ENCODE results near the gene RNF26.

Gene RNF26

GRCh38 chr11:119345685-119346084 lies 11.4 kb downstream of the RNF26 start:
- Histone ChIP-seq H3K9me3 (ENCODE audit: control insufficient read depth, insufficient read depth, low read depth, low read length) (no peaks in the 10 kb centered on the region), H3K27ac (ENCODE audit: low read depth, low read length) (no peak overlapping the region), H3K36me3 (ENCODE audit: control insufficient read depth, insufficient read depth, low read length) (no peaks in the 10 kb centered on the region), H3K9ac (ENCODE audit: low read length) (no peak overlapping the region), H3K27me3 (ENCODE audit: control insufficient read depth, insufficient read depth, low read length) (peaks cover 71% of the 10 kb centered on the region), H3K4me1 (ENCODE audit: control insufficient read depth, insufficient read depth, low read length) (peaks cover 8% of the 10 kb centered on the region; the same call in 1 of the 2 replicates), H3K4me3 (ENCODE audit: low read depth, low read length) (no peak overlapping the region)

GRCh38 chr11:119346605-119347004 lies 12.3 kb downstream of the RNF26 start, which contains the start of gene MFRP:
TSS of gene MFRP (minus strand) at chr11:119346705. CDS start at chr11:119346513, 192 bp downstream.
- peaks cover 61% of the 10 kb centered on the region for H3K27me3 ChIP-seq (ENCODE audit: control insufficient read depth, insufficient read depth, low read length)

GRCh38 chr11:119347242-119347641 lies 12.9 kb downstream of the RNF26 start:
- Histone ChIP-seq H3K9ac (ENCODE audit: low read length) (no peak overlapping the region), H3K27me3 (ENCODE audit: control insufficient read depth, insufficient read depth, low read length) (peaks cover 55% of the 10 kb centered on the region), H3K36me3 (ENCODE audit: control insufficient read depth, insufficient read depth, low read length) (no peaks in the 10 kb centered on the region), H3K4me1 (ENCODE audit: control insufficient read depth, insufficient read depth, low read length) (no peaks in the 10 kb centered on the region), H3K27ac (ENCODE audit: low read depth, low read length) (no peak overlapping the region), H3K4me3 (ENCODE audit: low read depth, low read length) (no peak overlapping the region), H3K9me3 (ENCODE audit: control insufficient read depth, insufficient read depth, low read depth, low read length) (no peaks in the 10 kb centered on the region)

More at GRCh38 chr11:119346605-119347004, 12.3 kb downstream of the RNF26 start, which contains the start of gene MFRP:
- H3K4me1 ChIP-seq (ENCODE audit: control insufficient read depth, insufficient read depth, low read length): no peaks in the 10 kb centered on the region
- H3K9me3 ChIP-seq (ENCODE audit: control insufficient read depth, insufficient read depth, low read depth, low read length): no peaks in the 10 kb centered on the region
- no peak within 1 kb of the TSS for H3K4me3 ChIP-seq (ENCODE audit: low read depth, low read length)
- no peak within 1 kb of the TSS for H3K9ac ChIP-seq (ENCODE audit: low read length)
- H3K27ac ChIP-seq (ENCODE audit: low read depth, low read length): no peak within 1 kb of the TSS
- H3K36me3 ChIP-seq (ENCODE audit: control insufficient read depth, insufficient read depth, low read length): no peaks in the 10 kb centered on the region

- H3K9ac ChIP-seq (ENCODE audit: low read length): no peak overlapping the region
- no peaks in the 10 kb centered on the region for H3K36me3 ChIP-seq (ENCODE audit: control insufficient read depth, insufficient read depth, low read length)
- H3K4me3 ChIP-seq (ENCODE audit: low read depth, low read length): no peak overlapping the region
- no peak overlapping the region for H3K27ac ChIP-seq (ENCODE audit: low read depth, low read length)
- no peaks in the 10 kb centered on the region for H3K9me3 ChIP-seq (ENCODE audit: control insufficient read depth, insufficient read depth, low read depth, low read length)
- H3K4me1 ChIP-seq (ENCODE audit: control insufficient read depth, insufficient read depth, low read length): peaks cover 4% of the 10 kb centered on the region; the same call in 1 of the 2 replicates
- peaks cover 47% of the 10 kb centered on the region for H3K27me3 ChIP-seq (ENCODE audit: control insufficient read depth, insufficient read depth, low read length)
Measured at GRCh38 chr11:119347940-119348605, 13.7 kb downstream of the RNF26 start.

GRCh38 chr11:119350302-119350701 lies 16.0 kb downstream of the RNF26 start:
- Histone ChIP-seq H3K36me3 (ENCODE audit: control insufficient read depth, insufficient read depth, low read length) (no peaks in the 10 kb centered on the region), H3K27me3 (ENCODE audit: control insufficient read depth, insufficient read depth, low read length) (peaks cover 35% of the 10 kb centered on the region), H3K27ac (ENCODE audit: low read depth, low read length) (no peak overlapping the region), H3K9ac (ENCODE audit: low read length) (no peak overlapping the region), H3K4me3 (ENCODE audit: low read depth, low read length) (no peak overlapping the region), H3K4me1 (ENCODE audit: control insufficient read depth, insufficient read depth, low read length) (peaks cover 4% of the 10 kb centered on the region; the same call in 1 of the 2 replicates), H3K9me3 (ENCODE audit: control insufficient read depth, insufficient read depth, low read depth, low read length) (no peaks in the 10 kb centered on the region)

GRCh38 chr11:119351232-119351631 lies 16.9 kb downstream of the RNF26 start:
- H3K4me3 ChIP-seq (ENCODE audit: low read depth, low read length): no peak overlapping the region
- H3K27ac ChIP-seq (ENCODE audit: low read depth, low read length): no peak overlapping the region
- peaks cover 34% of the 10 kb centered on the region for H3K27me3 ChIP-seq (ENCODE audit: control insufficient read depth, insufficient read depth, low read length)
- H3K9me3 ChIP-seq (ENCODE audit: control insufficient read depth, insufficient read depth, low read depth, low read length): no peaks in the 10 kb centered on the region
- no peaks in the 10 kb centered on the region for H3K36me3 ChIP-seq (ENCODE audit: control insufficient read depth, insufficient read depth, low read length)
- peaks cover 4% of the 10 kb centered on the region; the same call in 1 of the 2 replicates for H3K4me1 ChIP-seq (ENCODE audit: control insufficient read depth, insufficient read depth, low read length)
- H3K9ac ChIP-seq (ENCODE audit: low read length): no peak overlapping the region

GRCh38 chr11:119352857-119353260 lies 18.5 kb downstream of the RNF26 start:
- Histone ChIP-seq H3K4me1 (ENCODE audit: control insufficient read depth, insufficient read depth, low read length) (peaks cover 4% of the 10 kb centered on the region; the same call in 1 of the 2 replicates), H3K9me3 (ENCODE audit: control insufficient read depth, insufficient read depth, low read depth, low read length) (no peaks in the 10 kb centered on the region), H3K4me3 (ENCODE audit: low read depth, low read length) (no peak overlapping the region), H3K36me3 (ENCODE audit: control insufficient read depth, insufficient read depth, low read length) (no peaks in the 10 kb centered on the region), H3K9ac (ENCODE audit: low read length) (no peak overlapping the region), H3K27me3 (ENCODE audit: control insufficient read depth, insufficient read depth, low read length) (peaks cover 25% of the 10 kb centered on the region), H3K27ac (ENCODE audit: low read depth, low read length) (no peak overlapping the region)

GRCh38 chr11:119355091-119355843 lies 20.9 kb downstream of the RNF26 start:
- Histone ChIP-seq H3K27ac (ENCODE audit: low read depth, low read length) (no peak overlapping the region), H3K27me3 (ENCODE audit: control insufficient read depth, insufficient read depth, low read length) (peaks cover 25% of the 10 kb centered on the region), H3K9ac (ENCODE audit: low read length) (no peak overlapping the region), H3K36me3 (ENCODE audit: control insufficient read depth, insufficient read depth, low read length) (no peaks in the 10 kb centered on the region; the same call in 1 of the 2 replicates), H3K4me1 (ENCODE audit: control insufficient read depth, insufficient read depth, low read length) (peaks cover 4% of the 10 kb centered on the region; the same call in 1 of the 2 replicates), H3K4me3 (ENCODE audit: low read depth, low read length) (no peak overlapping the region), H3K9me3 (ENCODE audit: control insufficient read depth, insufficient read depth, low read depth, low read length) (no peaks in the 10 kb centered on the region)

GRCh38 chr11:119356349-119357031 lies 22.2 kb downstream of the RNF26 start:
- H3K36me3 ChIP-seq (ENCODE audit: control insufficient read depth, insufficient read depth, low read length): no peaks in the 10 kb centered on the region; the same call in 1 of the 2 replicates
- H3K9me3 ChIP-seq (ENCODE audit: control insufficient read depth, insufficient read depth, low read depth, low read length): no peaks in the 10 kb centered on the region
- H3K27me3 ChIP-seq (ENCODE audit: control insufficient read depth, insufficient read depth, low read length): peaks cover 25% of the 10 kb centered on the region
- no peak overlapping the region for H3K27ac ChIP-seq (ENCODE audit: low read depth, low read length)
- H3K9ac ChIP-seq (ENCODE audit: low read length): peak overlapping the region; percentile 64
- H3K4me3 ChIP-seq (ENCODE audit: low read depth, low read length): peak overlapping the region; percentile 69
- peaks cover 15% of the 10 kb centered on the region for H3K4me1 ChIP-seq (ENCODE audit: control insufficient read depth, insufficient read depth, low read length)

GRCh38 chr11:119357074-119357473 lies 22.7 kb downstream of the RNF26 start:
- no peaks in the 10 kb centered on the region; the same call in 1 of the 2 replicates for H3K36me3 ChIP-seq (ENCODE audit: control insufficient read depth, insufficient read depth, low read length)
- H3K9me3 ChIP-seq (ENCODE audit: control insufficient read depth, insufficient read depth, low read depth, low read length): no peaks in the 10 kb centered on the region
- no peak overlapping the region for H3K9ac ChIP-seq (ENCODE audit: low read length)
- peaks cover 30% of the 10 kb centered on the region for H3K27me3 ChIP-seq (ENCODE audit: control insufficient read depth, insufficient read depth, low read length)
- H3K4me1 ChIP-seq (ENCODE audit: control insufficient read depth, insufficient read depth, low read length): peaks cover 21% of the 10 kb centered on the region
- H3K4me3 ChIP-seq (ENCODE audit: low read depth, low read length): peak overlapping the region; percentile 69; the same call in 1 of the 2 replicates
- no peak overlapping the region for H3K27ac ChIP-seq (ENCODE audit: low read depth, low read length)
